HG02623 (cell line): Measurements from ENCODE around the gene SPATA31D1.

Experiments used
- ATAC-seq: cut with Tn5 transposase; IDR thresholded peaks from one replicate; pipeline ENCODE4 v1.9.1; 2021; ENCODE audit warnings: moderate library complexity; ENCODE audit not compliant: unreplicated experiment

The SPATA31D1 gene

GRCh38 chr9:82020331-82020730 is 31.8 kb downstream of the SPATA31D1 start:
- ATAC-seq, result no peak

DNA sequence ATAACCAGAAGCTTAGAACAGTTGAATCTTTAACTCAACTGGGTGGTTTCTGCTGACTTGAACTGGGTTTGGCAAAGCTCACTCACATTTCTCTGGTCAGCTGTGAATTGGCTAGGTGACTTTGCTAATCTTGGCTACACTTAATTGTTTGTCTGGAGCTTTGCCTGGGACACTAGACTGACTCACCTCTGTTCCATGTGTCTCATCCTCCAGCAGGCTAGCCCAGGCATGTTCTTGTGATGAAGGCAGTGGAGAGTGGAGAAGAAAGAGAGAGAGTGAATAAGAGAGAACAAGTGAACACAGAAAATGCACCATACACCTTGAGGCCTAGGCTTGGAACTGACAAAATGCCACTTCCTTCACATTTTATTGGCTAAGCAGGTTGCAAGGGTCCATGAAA is 32.6 kb downstream of the SPATA31D1 start:
- ATAC-seq, result no peak

GRCh38 chr9:82022121-82022520 is 33.5 kb downstream of the SPATA31D1 start:
- no peak for ATAC-seq

DNA sequence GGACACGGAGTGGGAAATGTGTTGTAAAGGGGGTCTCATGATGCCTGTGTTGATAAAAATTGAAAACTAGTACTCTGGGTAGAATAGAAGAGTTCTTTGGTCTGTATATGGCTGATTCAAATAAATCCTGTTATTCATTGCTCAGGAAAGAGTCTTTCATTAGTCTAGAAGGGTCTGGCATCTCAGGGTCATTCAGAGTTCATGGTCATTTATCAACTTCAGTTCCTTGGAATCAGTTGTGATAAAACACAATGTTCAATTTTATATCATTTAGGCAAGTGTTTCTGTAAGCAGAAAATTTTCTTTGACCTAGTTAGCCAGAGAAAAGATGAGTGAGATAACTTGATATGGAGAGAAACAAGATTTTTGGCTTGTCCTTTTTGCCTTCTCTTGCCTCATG is 36.3 kb downstream of the SPATA31D1 start:
- ATAC-seq, result no peak

- no peak for ATAC-seq
Observed at GRCh38 chr9:82031538-82032280, 43.1 kb downstream of the SPATA31D1 start.

DNA sequence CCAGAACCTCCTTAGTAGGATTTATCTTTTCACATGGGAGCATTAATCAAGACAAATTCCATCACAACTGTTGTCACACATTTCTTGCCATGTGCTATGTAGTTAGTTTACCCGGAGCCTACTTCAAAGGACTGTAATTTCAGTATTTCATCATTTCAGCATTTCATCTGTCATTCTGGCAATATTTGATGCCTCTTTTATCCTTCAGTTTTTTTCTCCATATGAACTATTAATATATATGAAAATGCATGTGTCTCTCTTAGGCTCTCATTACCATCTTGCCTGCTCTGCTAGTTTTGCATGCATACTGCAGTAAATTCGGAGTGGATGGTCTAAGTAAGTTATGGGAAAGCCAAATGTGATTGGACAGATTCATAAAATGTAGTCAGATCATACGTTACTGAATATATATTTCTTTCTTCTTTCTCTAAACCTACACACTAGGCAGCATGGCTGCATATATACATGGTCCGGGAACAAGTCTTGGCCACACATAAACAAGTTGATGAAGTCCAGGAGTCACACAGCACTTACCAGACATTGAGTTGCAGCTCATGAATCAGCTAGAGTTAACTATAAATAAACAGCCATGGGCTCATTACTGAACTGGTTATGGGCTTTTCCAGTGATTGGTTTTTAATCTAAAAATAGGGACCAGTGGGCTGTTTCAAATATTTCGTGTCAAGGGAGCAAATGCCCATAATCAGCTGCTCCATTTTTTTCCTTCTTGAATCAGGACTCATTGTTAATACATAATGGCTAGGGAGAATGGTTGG is 46.6 kb downstream of the SPATA31D1 start:
- ATAC-seq, result no peak

- no peak for ATAC-seq
Observed at GRCh38 chr9:82036086-82036485, 47.5 kb downstream of the SPATA31D1 start.

GRCh38 chr9:82037126-82037525 is 48.6 kb downstream of the SPATA31D1 start:
- no peak for ATAC-seq

DNA sequence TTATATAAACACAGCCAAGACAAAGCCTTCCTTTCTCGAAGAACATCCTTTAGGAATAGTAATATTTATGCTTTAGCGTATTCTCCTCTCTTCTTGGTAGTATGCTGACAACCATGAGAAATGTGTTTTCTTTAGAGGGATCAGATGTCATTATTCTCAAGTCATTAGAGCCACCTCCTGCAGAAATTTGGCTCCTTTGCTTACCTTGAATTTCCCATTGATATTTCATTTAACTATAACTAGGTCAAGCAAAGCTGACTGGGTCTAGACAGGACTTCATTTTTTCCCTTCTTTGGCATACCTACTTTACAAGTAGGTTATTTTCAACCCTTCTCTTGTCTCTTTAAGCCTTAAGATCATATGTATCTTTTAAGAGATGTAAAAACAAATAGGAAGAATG is 50.3 kb downstream of the SPATA31D1 start:
- ATAC-seq, result no peak
